GM12878 (cell line): ENCODE measurements around the gene OR2V1. TPM values are rescaled to one million over a fixed set of nuclear protein-coding genes. Genes with fewer than 3 reads are reported as not detected.

ENCODE experiments used
- ATAC-seq: fragments of 200-7000 bp; cut with Tn5 transposase; 3 replicates; pipeline ENCODE4 v1.9.1; 2020; ENCODE audit warnings: mild to moderate bottlenecking, moderate library complexity
- BruUV-seq: library from RNA; stranded (reverse); fragments of 400-500 nt; replicated peaks from 2 replicates; lab custom pipeline; 2021; lab: Mats Ljungman, UMichigan
- CTCF ChIA-PET: fragments of 300-600 bp; sonication (Branson Sonifier 250); formaldehyde crosslinking; extraction: SDS; loops from one replicate; lab custom pipeline; 2021; ENCODE audit warnings: inconsistent platforms; lab: Yijun Ruan, JAX
- POLR2A ChIA-PET: fragments of 350-600 bp; formaldehyde crosslinking; extraction: SDS; loops from one replicate; lab custom pipeline; 2021; ENCODE audit warnings: inconsistent platforms; lab: Charles Lee
- RAD21 ChIA-PET: fragments of 300-600 bp; sonication (Branson Sonifier 250); formaldehyde crosslinking; loops from one replicate; lab custom pipeline; 2023; ENCODE audit warnings: antibody characterized with exemption; ENCODE audit not compliant: unreplicated experiment; lab: Charles Lee
- SMC1A ChIA-PET: fragments of 300-600 bp; sonication (Branson Sonifier 250); formaldehyde crosslinking; loops from one replicate; lab custom pipeline; 2023; ENCODE audit not compliant: unreplicated experiment, uncharacterized antibody; lab: Charles Lee
- DNase-seq: peaks from one replicate; pipeline ENCODE4 v3.0.0-alpha.2; 2011; ENCODE audit warnings: low read depth, low spot score
- FAIRE-seq: peaks from 3 replicates; lab custom pipeline; 2011; peaks lifted over from hg19 to GRCh38; lab: Jason Lieb, UNC
- H2AFZ ChIP-seq: 2 replicates; pipeline ENCODE4 v1.6.0; 2011; ENCODE audit warnings: low read depth, low read length, control low read depth; ENCODE audit not compliant: control insufficient read depth
- H3K27ac ChIP-seq: 2 replicates; pipeline ENCODE4 v1.5.1; 2011; ENCODE audit warnings: control low read depth; ENCODE audit not compliant: control insufficient read depth, insufficient read depth
- H3K27me3 ChIP-seq, 2 experiments: replicated peaks in 1 of 2; 2 replicates each; pipeline versions ENCODE4 v1.6.0 to v1.6.1; 2011; ENCODE audit warnings: low read length in 1 of 2; ENCODE audit not compliant: control insufficient read depth in 2 of 2, insufficient read depth in 2 of 2
- H3K36me3 ChIP-seq, 2 experiments: 2 replicates each; pipeline ENCODE4 v1.5.1; 2011; ENCODE audit warnings: low read length in 1 of 2; ENCODE audit not compliant: control insufficient read depth in 2 of 2, insufficient read depth in 2 of 2
- H3K4me1 ChIP-seq: 2 replicates; pipeline ENCODE4 v1.6.1; 2011; ENCODE audit warnings: mild to moderate bottlenecking, low read length, moderate library complexity, mixed read lengths; ENCODE audit not compliant: control insufficient read depth, insufficient read depth
- H3K4me2 ChIP-seq: 2 replicates; pipeline ENCODE4 v1.6.0; 2011; ENCODE audit warnings: control low read depth; ENCODE audit not compliant: control insufficient read depth, insufficient read depth
- H3K4me3 ChIP-seq: fragments of 200-600 bp; sonication (generic); 2 replicates; pipeline ENCODE4 v1.5.1; 2016
- H3K79me2 ChIP-seq: 2 replicates; pipeline ENCODE4 v1.6.0; 2011; ENCODE audit warnings: low read length; ENCODE audit not compliant: control insufficient read depth, insufficient read depth
- H3K9ac ChIP-seq: 2 replicates; pipeline ENCODE4 v1.8.0; 2011; ENCODE audit warnings: low read length, control low read depth, mixed read lengths; ENCODE audit not compliant: control insufficient read depth, insufficient read depth
- H3K9me3 ChIP-seq: replicated peaks from 3 replicates; pipeline ENCODE4 v1.5.1; 2011; ENCODE audit warnings: mild to moderate bottlenecking, low read length; ENCODE audit not compliant: control insufficient read depth, insufficient read depth
- H4K20me1 ChIP-seq: 2 replicates; pipeline ENCODE4 v1.6.0; 2011; ENCODE audit not compliant: control insufficient read depth, insufficient read depth
- BACH1 ChIP-seq: fragments of 450-650 bp; IDR thresholded peaks from 2 replicates; pipeline ENCODE4 v1.6.1; 2017; ENCODE audit warnings: mild to moderate bottlenecking, borderline replicate concordance
- CBX5 ChIP-seq: sonication (generic); IDR thresholded peaks from 2 replicates; pipeline ENCODE4 v1.6.1; 2016; ENCODE audit warnings: low read depth, moderate library complexity, mild to moderate bottlenecking, inconsistent platforms
- CHD2 ChIP-seq: IDR thresholded peaks from 2 replicates; pipeline ENCODE4 v1.6.1; 2011; ENCODE audit warnings: low read depth, low read length, improper control_type of control experiment, borderline replicate concordance
- CREB1 ChIP-seq: IDR thresholded peaks from 2 replicates; pipeline ENCODE4 v1.6.1; 2012; ENCODE audit warnings: low read depth, mild to moderate bottlenecking, inconsistent platforms
- CREM ChIP-seq: IDR thresholded peaks from 2 replicates; pipeline ENCODE4 v1.6.1; 2014; ENCODE audit warnings: antibody characterized with exemption, low read depth
- EP300 ChIP-seq, 2 experiments: fragments of 150-350 bp in 1 of 2; IDR thresholded peaks; 2 replicates each; pipeline ENCODE4 v1.6.1; 2011 to 2012; ENCODE audit warnings: low read depth in 2 of 2, low read length in 2 of 2, borderline replicate concordance in 1 of 2, improper control_type of control experiment in 1 of 2, inconsistent platforms in 1 of 2; ENCODE audit not compliant: control insufficient read depth in 1 of 2
- KDM1A ChIP-seq: fragments of 200-600 bp; sonication (generic); IDR thresholded peaks from 2 replicates; pipeline ENCODE4 v1.6.1; 2016; ENCODE audit warnings: borderline replicate concordance
- MYC ChIP-seq: IDR thresholded peaks from 2 replicates; pipeline ENCODE4 v1.6.1; 2011; ENCODE audit warnings: mild to moderate bottlenecking, low read length, moderate library complexity, inconsistent platforms; ENCODE audit not compliant: insufficient read depth, insufficient replicate concordance, insufficient read length, severe bottlenecking
- NFXL1 ChIP-seq: fragments of 450-650 bp; IDR thresholded peaks from 2 replicates; pipeline ENCODE4 v1.6.1; 2017; ENCODE audit warnings: antibody characterized with exemption, mild to moderate bottlenecking, borderline replicate concordance
- POLR2A ChIP-seq: IDR thresholded peaks from 2 replicates; pipeline ENCODE4 v1.6.1; 2011; ENCODE audit warnings: low read depth, mild to moderate bottlenecking, low read length
- RUNX3 ChIP-seq: IDR thresholded peaks from 2 replicates; pipeline ENCODE4 v1.6.1; 2012; ENCODE audit warnings: low read length, inconsistent platforms
- SMARCA5 ChIP-seq: fragments of 450-650 bp; IDR thresholded peaks from 2 replicates; pipeline ENCODE4 v1.6.1; 2017; ENCODE audit warnings: mild to moderate bottlenecking
- SP1 ChIP-seq: IDR thresholded peaks from one replicate; pipeline ENCODE4 v1.6.1; 2011; ENCODE audit warnings: low read depth, low read length
- YY1 ChIP-seq: IDR thresholded peaks from 2 replicates; pipeline ENCODE4 v1.6.1; 2011; ENCODE audit warnings: low read depth, mild to moderate bottlenecking, low read length
- ZNF24 ChIP-seq: fragments of 450-650 bp; IDR thresholded peaks from 2 replicates; pipeline ENCODE4 v1.6.1; 2017; ENCODE audit warnings: antibody characterized with exemption, mild to moderate bottlenecking
- WGBS: methylation state at CpG from one replicate; pipeline ENCODE4 v1.1.6; 2016; ENCODE audit warnings: low lambda C conversion rate; ENCODE audit not compliant: insufficient replicate concordance, insufficient coverage; ENCODE audit errors: missing lambda C conversion rate; 5-methylcytosine and 5-hydroxymethylcytosine counted together
- in situ Hi-C: fragments of 300-500 bp; cut with MboI; formaldehyde crosslinking; loops from 9 replicates; pipeline ENCODE4 v1.14.3; 2018; ENCODE audit warnings: mixed read lengths
- intact Hi-C: fragments of 100-400 bp; cut with micrococcal nuclease; formaldehyde crosslinking; loops from one replicate; pipeline ENCODE4 v1.14.2; 2022; ENCODE audit not compliant: unreplicated experiment
- polyA plus RNA-seq, 11 experiments: library from polyadenylated mRNA; depleted of rRNA in 4 of 11; unstranded in 6 of 11; stranded (reverse) in 5 of 11; fragments of >200 nt; fragmentation: Nextera tagmentation in 4 of 11; fragmentation: Illumina TruSeq in 1 of 11; extraction: Ambion mirVana in 4 of 11; extraction: Trizol in 1 of 11; gene quantifications; 1 replicate in 1 of 11; 2 replicates in 10 of 11; pipeline versions ENCODE4 v1.2.1 to v1.2.3, GENCODE V29; 2011 to 2016; ENCODE audit warnings: inconsistent platforms in 2 of 11, missing spikeins in 2 of 11, low read depth in 1 of 11
- total RNA-seq, 4 experiments: library from RNA; depleted of rRNA in 3 of 4; stranded (reverse); fragments of >200 nt in 3 of 4; fragmentation: Illumina TruSeq in 1 of 4; extraction: Trizol in 1 of 4; gene quantifications; 2 replicates each; pipeline versions ENCODE4 v1.2.1 to v1.2.3, GENCODE V29; 2013 to 2021
- TF ChIP-seq, protein P1 (sequence below): fragments of 450-650 bp; IDR thresholded peaks from 2 replicates; pipeline ENCODE4 v1.6.1; 2016; ENCODE audit warnings: mild to moderate bottlenecking
- TF ChIP-seq, protein P2 (sequence below): fragments of 450-650 bp; IDR thresholded peaks from 2 replicates; pipeline ENCODE4 v1.6.1; 2017; ENCODE audit warnings: mild to moderate bottlenecking, low read depth, inconsistent platforms; ENCODE audit not compliant: poor library complexity, severe bottlenecking
- TF ChIP-seq, protein P3 (sequence below): IDR thresholded peaks from 2 replicates; pipeline ENCODE4 v1.6.1; 2011; ENCODE audit warnings: mild to moderate bottlenecking, low read depth, low read length, moderate library complexity; ENCODE audit not compliant: insufficient replicate concordance

The OR2V1 gene
- total and polyA plus RNA-seq, 10 of the 15 experiments (the other 5 are each of a cell fraction or from before 2014, with no cell fraction given), result 0.20 to 4.4 TPM; not detected in 8

DNA sequence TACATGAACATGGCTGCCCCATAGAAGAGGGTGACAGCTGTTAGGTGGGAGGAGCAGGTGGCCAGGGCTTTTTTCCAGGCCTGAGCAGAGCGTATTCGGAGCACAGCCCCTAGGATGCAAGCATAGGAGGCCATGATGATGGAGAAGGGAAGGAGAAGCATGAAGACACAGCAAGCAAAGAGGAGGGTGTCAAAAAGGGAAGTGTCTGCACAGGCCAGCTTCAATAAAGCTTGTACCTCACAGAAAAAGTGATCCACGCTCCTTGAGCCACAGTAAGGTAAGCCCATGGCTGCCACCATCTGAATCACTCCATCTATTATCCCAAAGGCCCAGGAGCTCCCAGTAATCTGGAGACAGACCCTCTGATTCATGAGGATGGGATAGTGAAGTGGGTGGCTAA, 6.4 kb downstream of the OR2V1 start:
- Histone ChIP-seq H3K4me3 (no peak overlapping the region), H3K4me2 (no peak overlapping the region), H3K27ac (no peak overlapping the region), H3K4me1 (no peaks in the 10 kb centered on the region), H3K36me3 (no peaks in the 10 kb centered on the region), H3K79me2 (no peaks in the 10 kb centered on the region), H4K20me1 (no peaks in the 10 kb centered on the region), H3K27me3 (peaks cover 0 to 3% of the 10 kb centered on the region in 2 experiments; a peak in 2 of 4 replicates), H2AFZ (no peak overlapping the region), H3K9me3 (no peaks in the 10 kb centered on the region; the same call in 2 of the 3 replicates), H3K9ac (no peak overlapping the region)
- CTCF ChIA-PET, result no interaction called here
- 0% methylated on average over 3 of the region's 3 CpGs for WGBS
- in situ Hi-C loops (no loop called here), intact Hi-C loops (no loop called here)
- RAD21 ChIA-PET, result no interaction called here
- TF ChIP-seq KDM1A, result no peak
- TF ChIP-seq POLR2A, result no peak
- no peak for TF ChIP-seq ZNF24
- TF ChIP-seq BACH1, result no peak
- TF ChIP-seq EP300 (IDR thresholded peaks at IDR 0.05; ENCODE audit: borderline replicate concordance in 1 of 2, control insufficient read depth in 1 of 2, low read depth in 2 of 2, low read length in 2 of 2), result no peak
- TF ChIP-seq CBX5, result no peak
- TF ChIP-seq CHD2, result no peak
- TF ChIP-seq RUNX3, result no peak
- TF ChIP-seq, protein P1, sequence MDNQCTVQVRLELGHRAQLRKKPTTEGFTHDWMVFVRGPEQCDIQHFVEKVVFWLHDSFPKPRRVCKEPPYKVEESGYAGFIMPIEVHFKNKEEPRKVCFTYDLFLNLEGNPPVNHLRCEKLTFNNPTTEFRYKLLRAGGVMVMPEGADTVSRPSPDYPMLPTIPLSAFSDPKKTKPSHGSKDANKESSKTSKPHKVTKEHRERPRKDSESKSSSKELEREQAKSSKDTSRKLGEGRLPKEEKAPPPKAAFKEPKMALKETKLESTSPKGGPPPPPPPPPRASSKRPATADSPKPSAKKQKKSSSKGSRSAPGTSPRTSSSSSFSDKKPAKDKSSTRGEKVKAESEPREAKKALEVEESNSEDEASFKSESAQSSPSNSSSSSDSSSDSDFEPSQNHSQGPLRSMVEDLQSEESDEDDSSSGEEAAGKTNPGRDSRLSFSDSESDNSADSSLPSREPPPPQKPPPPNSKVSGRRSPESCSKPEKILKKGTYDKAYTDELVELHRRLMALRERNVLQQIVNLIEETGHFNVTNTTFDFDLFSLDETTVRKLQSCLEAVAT, result no peak
- no peak for TF ChIP-seq CREM
- no peak for TF ChIP-seq NFXL1
- no peak for TF ChIP-seq CREB1
- TF ChIP-seq, protein P2, sequence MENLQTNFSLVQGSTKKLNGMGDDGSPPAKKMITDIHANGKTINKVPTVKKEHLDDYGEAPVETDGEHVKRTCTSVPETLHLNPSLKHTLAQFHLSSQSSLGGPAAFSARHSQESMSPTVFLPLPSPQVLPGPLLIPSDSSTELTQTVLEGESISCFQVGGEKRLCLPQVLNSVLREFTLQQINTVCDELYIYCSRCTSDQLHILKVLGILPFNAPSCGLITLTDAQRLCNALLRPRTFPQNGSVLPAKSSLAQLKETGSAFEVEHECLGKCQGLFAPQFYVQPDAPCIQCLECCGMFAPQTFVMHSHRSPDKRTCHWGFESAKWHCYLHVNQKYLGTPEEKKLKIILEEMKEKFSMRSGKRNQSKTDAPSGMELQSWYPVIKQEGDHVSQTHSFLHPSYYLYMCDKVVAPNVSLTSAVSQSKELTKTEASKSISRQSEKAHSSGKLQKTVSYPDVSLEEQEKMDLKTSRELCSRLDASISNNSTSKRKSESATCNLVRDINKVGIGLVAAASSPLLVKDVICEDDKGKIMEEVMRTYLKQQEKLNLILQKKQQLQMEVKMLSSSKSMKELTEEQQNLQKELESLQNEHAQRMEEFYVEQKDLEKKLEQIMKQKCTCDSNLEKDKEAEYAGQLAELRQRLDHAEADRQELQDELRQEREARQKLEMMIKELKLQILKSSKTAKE, result no peak
- TF ChIP-seq YY1, result no peak
- no peak for TF ChIP-seq SMARCA5
- TF ChIP-seq MYC, result no peak
- TF ChIP-seq, protein P3, sequence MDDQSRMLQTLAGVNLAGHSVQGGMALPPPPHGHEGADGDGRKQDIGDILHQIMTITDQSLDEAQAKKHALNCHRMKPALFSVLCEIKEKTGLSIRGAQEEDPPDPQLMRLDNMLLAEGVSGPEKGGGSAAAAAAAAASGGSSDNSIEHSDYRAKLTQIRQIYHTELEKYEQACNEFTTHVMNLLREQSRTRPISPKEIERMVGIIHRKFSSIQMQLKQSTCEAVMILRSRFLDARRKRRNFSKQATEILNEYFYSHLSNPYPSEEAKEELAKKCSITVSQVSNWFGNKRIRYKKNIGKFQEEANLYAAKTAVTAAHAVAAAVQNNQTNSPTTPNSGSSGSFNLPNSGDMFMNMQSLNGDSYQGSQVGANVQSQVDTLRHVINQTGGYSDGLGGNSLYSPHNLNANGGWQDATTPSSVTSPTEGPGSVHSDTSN, result no peak
- no peak for TF ChIP-seq SP1
- DNase-seq (no peak), FAIRE-seq (no peak), ATAC-seq (no peak)
- SMC1A ChIA-PET, result no interaction called here
- no TSS peak for BruUV-seq
- POLR2A ChIA-PET, result no interaction called here
